Neural crest cell (in vitro differentiated cells): ENCODE measurements around the gene TRIM52. TPM values are rescaled to one million over a fixed set of nuclear protein-coding genes. Genes with fewer than 3 reads are reported as not detected.
A peak's percentile ranks its signal among the peaks of the same experiment; 100 is the strongest.

Source experiments
- DNase-seq: peaks from one replicate; pipeline ENCODE4 v3.0.0; 2021; ENCODE audit warnings: low read depth, mixed read lengths, low spot score
- H3K27ac Mint-ChIP-seq: one replicate; pipeline ENCODE4 v1.8.0; 2021; ENCODE audit warnings: mild to moderate bottlenecking, mixed read lengths; ENCODE audit not compliant: unreplicated experiment
- H3K27me3 Mint-ChIP-seq: 2 replicates; pipeline ENCODE4 v1.8.0; 2021; ENCODE audit warnings: low read depth, mild to moderate bottlenecking, mixed read lengths
- H3K36me3 Mint-ChIP-seq: 2 replicates; pipeline ENCODE4 v1.8.0; 2021; ENCODE audit warnings: low read depth, mild to moderate bottlenecking, mixed read lengths
- H3K4me1 Mint-ChIP-seq: 2 replicates; pipeline ENCODE4 v1.8.0; 2021; ENCODE audit warnings: mixed read lengths
- H3K4me3 Mint-ChIP-seq: one replicate; pipeline ENCODE4 v1.8.0; 2021; ENCODE audit warnings: mild to moderate bottlenecking, mixed read lengths
- H3K9me3 Mint-ChIP-seq: 2 replicates; pipeline ENCODE4 v1.8.0; 2021; ENCODE audit warnings: mixed read lengths
- total RNA-seq: library from RNA; stranded (reverse); gene quantifications from 2 replicates; pipeline ENCODE4 v1.2.1, GENCODE V29; 2021
- TF ChIP-seq, protein P1 (sequence below): fragments of 200-600 bp; sonication (generic); conservative IDR thresholded peaks from 2 replicates; pipeline ENCODE4 v1.5.0; 2021; ENCODE audit warnings: antibody characterized with exemption, mild to moderate bottlenecking

TRIM52 gene
- total RNA-seq, 1 donor from 2014 or later = 9.0 TPM

DNA sequence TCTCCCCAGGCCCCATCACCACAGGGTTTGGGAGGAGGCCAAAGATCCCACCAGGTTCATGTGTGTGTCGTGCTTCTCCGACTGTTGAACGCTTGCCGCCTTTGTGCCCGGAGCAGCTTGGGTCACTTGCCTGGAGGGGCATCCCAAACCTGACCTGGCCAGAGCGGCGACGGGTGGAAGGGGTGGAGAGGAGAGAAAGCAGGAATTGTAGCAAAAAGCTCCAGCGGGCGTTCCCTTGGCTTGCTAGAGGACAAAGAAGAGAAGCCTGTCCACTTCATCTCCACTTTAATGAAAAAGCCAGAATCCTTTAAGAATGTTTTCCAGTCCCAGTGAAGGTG lies 40.8 kb downstream of the TRIM52 start:
- TF ChIP-seq, protein P1, sequence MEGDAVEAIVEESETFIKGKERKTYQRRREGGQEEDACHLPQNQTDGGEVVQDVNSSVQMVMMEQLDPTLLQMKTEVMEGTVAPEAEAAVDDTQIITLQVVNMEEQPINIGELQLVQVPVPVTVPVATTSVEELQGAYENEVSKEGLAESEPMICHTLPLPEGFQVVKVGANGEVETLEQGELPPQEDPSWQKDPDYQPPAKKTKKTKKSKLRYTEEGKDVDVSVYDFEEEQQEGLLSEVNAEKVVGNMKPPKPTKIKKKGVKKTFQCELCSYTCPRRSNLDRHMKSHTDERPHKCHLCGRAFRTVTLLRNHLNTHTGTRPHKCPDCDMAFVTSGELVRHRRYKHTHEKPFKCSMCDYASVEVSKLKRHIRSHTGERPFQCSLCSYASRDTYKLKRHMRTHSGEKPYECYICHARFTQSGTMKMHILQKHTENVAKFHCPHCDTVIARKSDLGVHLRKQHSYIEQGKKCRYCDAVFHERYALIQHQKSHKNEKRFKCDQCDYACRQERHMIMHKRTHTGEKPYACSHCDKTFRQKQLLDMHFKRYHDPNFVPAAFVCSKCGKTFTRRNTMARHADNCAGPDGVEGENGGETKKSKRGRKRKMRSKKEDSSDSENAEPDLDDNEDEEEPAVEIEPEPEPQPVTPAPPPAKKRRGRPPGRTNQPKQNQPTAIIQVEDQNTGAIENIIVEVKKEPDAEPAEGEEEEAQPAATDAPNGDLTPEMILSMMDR = no peak

DNA sequence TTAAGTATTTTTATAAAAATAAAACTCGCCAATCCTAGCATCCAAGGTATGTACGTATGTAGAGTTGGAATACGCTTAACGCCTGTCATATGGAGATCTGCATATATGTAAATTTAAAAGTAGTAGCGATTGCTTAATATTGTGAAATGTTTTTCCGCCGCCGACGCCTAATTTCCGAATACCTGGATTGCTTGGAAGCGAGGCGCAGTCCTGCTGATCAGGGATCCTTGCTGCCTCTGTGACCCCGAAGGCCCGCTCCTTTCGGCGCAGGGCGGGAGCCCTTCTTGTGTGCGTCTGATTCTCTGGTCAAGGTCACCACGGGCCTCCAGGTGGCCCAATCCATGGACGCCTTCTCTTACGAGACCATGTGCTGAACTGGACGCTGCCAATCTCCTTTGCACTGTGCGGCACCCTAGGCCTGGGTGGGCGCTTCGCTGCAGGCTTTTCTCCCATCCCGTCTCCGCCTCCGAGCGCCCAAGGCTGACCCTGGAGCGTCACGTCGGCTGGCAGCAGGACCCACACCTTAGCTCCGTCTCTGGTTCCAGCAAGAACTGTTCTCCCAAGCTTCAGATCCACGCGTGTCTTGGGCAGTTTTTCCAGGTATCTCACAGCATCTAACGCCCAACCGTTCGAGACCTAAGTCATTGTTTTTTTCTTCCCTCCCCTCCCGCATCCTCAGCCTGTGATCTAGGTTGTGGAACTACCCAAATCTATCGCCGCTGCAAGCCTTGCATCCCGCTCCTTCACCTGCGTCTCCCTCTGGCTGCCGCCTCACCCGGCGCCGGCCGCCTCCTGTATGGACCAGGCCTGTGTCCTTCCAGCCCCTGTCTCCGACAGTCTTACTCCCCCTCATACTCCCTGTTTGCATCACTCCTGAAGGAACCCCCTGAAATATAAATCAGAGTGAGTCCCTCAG lies 41.4 kb downstream of the TRIM52 start:
- H3K9me3 Mint-ChIP-seq = peaks cover 9% of the 10 kb centered on the region
- no peak for DNase-seq
- peaks cover 52% of the 10 kb centered on the region for H3K4me1 Mint-ChIP-seq
- TF ChIP-seq, protein P1 = no peak
- H3K36me3 Mint-ChIP-seq = peaks cover 13% of the 10 kb centered on the region
- peak overlapping the region; percentile 95 for H3K4me3 Mint-ChIP-seq
- H3K27me3 Mint-ChIP-seq = peaks cover 74% of the 10 kb centered on the region
- H3K27ac Mint-ChIP-seq = no peak overlapping the region

More for the DNA sequence above, 40.8 kb downstream of the TRIM52 start:
- Mint-ChIP-seq H3K36me3 (peaks cover 13% of the 10 kb centered on the region), H3K27me3 (peaks cover 70% of the 10 kb centered on the region), H3K27ac (no peak overlapping the region), H3K4me3 (peak overlapping the region; percentile 95), H3K4me1 (peaks cover 55% of the 10 kb centered on the region), H3K9me3 (peaks cover 9% of the 10 kb centered on the region)
- DNase-seq = no peak

DNA sequence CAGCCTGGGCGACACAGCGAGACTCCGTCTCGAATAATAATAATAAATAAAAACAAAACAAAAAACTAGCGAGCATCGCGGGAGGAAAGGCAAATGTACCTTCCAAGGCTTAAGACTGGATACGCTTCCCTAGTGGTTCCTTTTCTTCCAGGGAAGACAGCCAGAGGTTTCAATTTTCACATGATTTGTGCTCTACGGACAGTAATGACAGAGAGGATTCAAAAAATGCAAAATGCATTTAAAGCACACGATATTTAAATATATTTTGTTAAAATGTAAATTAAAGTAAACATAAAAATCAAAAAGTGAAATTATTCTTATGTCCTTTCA lies 42.2 kb downstream of the TRIM52 start:
- Mint-ChIP-seq H3K27ac (no peak overlapping the region), H3K27me3 (peaks cover 80% of the 10 kb centered on the region), H3K36me3 (peaks cover 13% of the 10 kb centered on the region), H3K9me3 (peaks cover 9% of the 10 kb centered on the region), H3K4me1 (peaks cover 44% of the 10 kb centered on the region), H3K4me3 (peak overlapping the region; percentile 79)
- no peak for DNase-seq
- TF ChIP-seq, protein P1 = no peak

DNA sequence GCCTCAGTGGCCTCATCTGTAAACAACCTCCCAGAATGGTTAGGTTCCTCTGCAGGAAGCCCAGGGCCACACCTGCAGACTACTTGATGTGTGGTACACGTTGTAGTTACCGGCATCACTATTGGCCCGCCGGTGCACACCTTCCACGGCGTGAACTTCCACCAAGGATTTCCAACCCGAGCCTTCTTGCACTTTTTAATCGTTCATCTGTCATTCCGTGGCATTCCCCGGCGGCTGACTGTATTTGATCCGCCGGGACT lies 43.2 kb downstream of the TRIM52 start:
- Mint-ChIP-seq H3K27me3 (peaks cover 84% of the 10 kb centered on the region), H3K36me3 (peaks cover 9% of the 10 kb centered on the region), H3K27ac (no peak overlapping the region), H3K4me1 (peaks cover 35% of the 10 kb centered on the region), H3K9me3 (peaks cover 9% of the 10 kb centered on the region), H3K4me3 (peak overlapping the region; percentile 79)
- TF ChIP-seq, protein P1 = no peak
- no peak for DNase-seq

DNA sequence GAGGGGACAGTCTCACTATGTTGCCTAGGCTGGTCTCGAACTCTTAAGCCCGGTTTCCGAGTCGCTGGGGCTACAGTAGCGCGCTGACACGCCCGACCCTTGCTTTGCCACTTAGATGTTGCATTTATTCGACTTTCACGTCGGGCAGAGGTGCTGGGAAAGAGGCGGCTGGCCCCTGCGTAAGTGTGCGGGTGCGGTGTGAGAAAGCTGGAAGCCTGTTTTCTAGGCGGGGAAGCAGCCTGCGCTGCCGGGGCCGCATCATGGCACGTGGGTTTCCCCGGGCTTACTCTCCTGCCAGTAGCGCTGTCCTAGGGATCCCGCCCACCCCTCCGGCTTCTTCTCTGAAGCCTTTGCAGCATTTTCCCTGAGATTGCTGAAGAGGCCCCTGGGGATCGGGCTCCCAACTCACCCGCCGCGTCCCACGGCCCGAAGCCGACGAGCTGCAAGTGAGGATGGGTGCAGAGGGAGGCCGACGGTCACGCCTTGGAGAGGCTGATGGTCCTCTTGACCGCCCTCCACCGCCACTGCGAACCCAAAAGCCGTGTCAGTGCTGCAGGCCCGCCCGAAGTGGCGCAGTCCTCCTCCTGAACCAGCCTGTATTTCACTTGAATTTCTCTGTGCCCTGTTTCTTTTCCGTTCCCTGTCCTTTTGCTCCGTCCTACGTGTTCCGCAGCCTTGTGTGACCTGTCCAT lies 43.7 kb downstream of the TRIM52 start:
- Mint-ChIP-seq H3K27me3 (peaks cover 84% of the 10 kb centered on the region), H3K27ac (no peak overlapping the region)
- TF ChIP-seq, protein P1 = peak; percentile 19

More for the DNA sequence above, 43.7 kb downstream of the TRIM52 start:
- DNase-seq = peak; percentile 49
- Mint-ChIP-seq H3K9me3 (peaks cover 8% of the 10 kb centered on the region), H3K36me3 (peaks cover 8% of the 10 kb centered on the region), H3K4me3 (peak overlapping the region; percentile 79), H3K4me1 (peaks cover 30% of the 10 kb centered on the region)
